HAP-1 (cell line): Measurements from ENCODE around the gene SEMG2.

ENCODE experiments used
- DNase-seq, 2 experiments: peaks; one replicate each; pipeline ENCODE4 v3.0.0-alpha.2; 2016 to 2020; ENCODE audit warnings: low spot score in 2 of 2
- H3K27me3 ChIP-seq: fragments of 250-450 bp; sonication (Bioruptor Pico); 2 replicates; pipeline ENCODE4 v1.5.1; 2020; ENCODE audit warnings: low read depth, mild to moderate bottlenecking, moderate library complexity
- H3K36me3 ChIP-seq: fragments of 250-450 bp; sonication (Bioruptor Pico); replicated peaks from 2 replicates; pipeline ENCODE4 v1.5.1; 2020; ENCODE audit warnings: mild to moderate bottlenecking
- H3K4me1 ChIP-seq: fragments of 250-450 bp; sonication (Bioruptor Pico); 2 replicates; pipeline ENCODE4 v1.5.1; 2020; ENCODE audit warnings: mild to moderate bottlenecking
- H3K4me3 ChIP-seq: fragments of 250-450 bp; sonication (Bioruptor Pico); 2 replicates; pipeline ENCODE4 v1.5.1; 2020; ENCODE audit warnings: mild to moderate bottlenecking, moderate library complexity
- H3K9me3 ChIP-seq: fragments of 250-450 bp; sonication (Bioruptor Pico); 2 replicates; pipeline ENCODE4 v1.5.1; 2020; ENCODE audit warnings: mild to moderate bottlenecking, moderate library complexity
- in situ Hi-C: fragments of 300-500 bp; cut with MboI; formaldehyde crosslinking; loops from 3 replicates; pipeline ENCODE4 v1.14.3; 2020; ENCODE audit warnings: low sequenced_read_pairs, inconsistent platforms, mixed read lengths

The SEMG2 gene

GRCh38 chr20:45209924-45210323, 11.2 kb upstream of the SEMG2 start:
- Histone ChIP-seq H3K36me3 (no peaks in the 10 kb centered on the region), H3K4me3 (no peak overlapping the region), H3K27me3 (peaks cover 4% of the 10 kb centered on the region; the same call in 1 of the 2 replicates), H3K9me3 (no peaks in the 10 kb centered on the region), H3K4me1 (no peaks in the 10 kb centered on the region)
- in situ Hi-C loops = no loop called here
- no peak for DNase-seq

DNA sequence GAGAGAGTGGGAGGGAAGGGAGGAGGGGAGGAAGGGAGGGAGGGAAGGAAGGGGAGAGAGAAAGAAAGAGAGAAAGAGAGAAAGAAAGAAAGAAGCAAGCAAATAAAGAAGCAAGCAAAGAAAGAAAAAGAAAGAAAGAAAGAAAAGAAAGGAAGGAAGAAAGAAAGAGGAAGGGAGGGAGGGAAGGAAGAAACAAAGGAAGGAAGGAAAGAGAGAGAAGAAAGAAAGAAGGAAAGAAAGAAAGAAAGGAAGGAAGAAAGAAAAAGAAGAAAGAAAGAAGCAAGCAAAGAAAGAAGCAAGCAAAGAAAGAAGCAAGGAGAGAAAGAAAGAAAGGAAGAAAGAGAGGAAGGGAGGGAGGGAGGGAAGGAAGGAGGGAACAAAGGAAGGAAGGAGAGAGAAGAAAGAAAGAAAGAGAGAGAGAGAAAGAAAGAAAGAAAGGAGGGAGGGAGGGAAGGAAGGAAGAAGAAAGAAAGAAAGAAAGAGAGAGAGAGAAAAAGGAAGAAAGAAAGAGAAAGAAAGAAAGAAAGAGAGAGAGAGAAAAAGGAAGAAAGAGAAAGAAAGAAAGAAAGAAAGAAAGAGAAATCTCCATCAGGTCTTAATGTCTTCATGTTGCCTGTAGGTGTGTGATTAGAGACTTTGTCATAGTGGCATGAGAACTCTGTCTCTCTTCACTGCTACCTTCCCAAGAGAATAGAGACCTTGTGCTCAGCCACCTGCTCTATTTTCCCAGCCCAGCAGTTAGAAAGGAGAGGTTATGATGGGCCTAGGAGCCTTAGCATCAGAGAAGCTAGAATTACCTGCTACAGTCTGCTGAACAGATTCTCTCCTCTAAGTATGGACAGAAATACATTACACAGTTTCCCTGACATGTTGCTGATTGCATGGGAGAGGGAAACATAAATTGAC, 9.4 kb upstream of the SEMG2 start:
- no peaks in the 10 kb centered on the region for H3K36me3 ChIP-seq
- no peaks in the 10 kb centered on the region for H3K4me1 ChIP-seq
- H3K4me3 ChIP-seq = no peak overlapping the region
- H3K9me3 ChIP-seq = no peaks in the 10 kb centered on the region
- in situ Hi-C loops = no loop called here
- DNase-seq = no peak
- no peaks in the 10 kb centered on the region for H3K27me3 ChIP-seq

GRCh38 chr20:45212836-45213235, 8.3 kb upstream of the SEMG2 start:
- no peak for DNase-seq
- Histone ChIP-seq H3K36me3 (no peaks in the 10 kb centered on the region), H3K9me3 (no peaks in the 10 kb centered on the region), H3K4me1 (no peaks in the 10 kb centered on the region), H3K27me3 (no peaks in the 10 kb centered on the region), H3K4me3 (no peak overlapping the region)
- in situ Hi-C loops = no loop called here

GRCh38 chr20:45218124-45218523, 3.0 kb upstream of the SEMG2 start:
- no peaks in the 10 kb centered on the region for H3K4me1 ChIP-seq
- H3K36me3 ChIP-seq = no peaks in the 10 kb centered on the region
- DNase-seq = no peak
- H3K4me3 ChIP-seq = no peak overlapping the region
- H3K9me3 ChIP-seq = no peaks in the 10 kb centered on the region
- H3K27me3 ChIP-seq = peaks cover 17% of the 10 kb centered on the region
- in situ Hi-C loops = no loop called here

- DNase-seq = no peak
- Histone ChIP-seq H3K4me3 (no peak overlapping the region), H3K27me3 (peaks cover 17% of the 10 kb centered on the region), H3K36me3 (no peaks in the 10 kb centered on the region), H3K4me1 (no peaks in the 10 kb centered on the region), H3K9me3 (no peaks in the 10 kb centered on the region)
- in situ Hi-C loops = no loop called here
Observed at GRCh38 chr20:45218636-45219035, 2.5 kb upstream of the SEMG2 start.

DNA sequence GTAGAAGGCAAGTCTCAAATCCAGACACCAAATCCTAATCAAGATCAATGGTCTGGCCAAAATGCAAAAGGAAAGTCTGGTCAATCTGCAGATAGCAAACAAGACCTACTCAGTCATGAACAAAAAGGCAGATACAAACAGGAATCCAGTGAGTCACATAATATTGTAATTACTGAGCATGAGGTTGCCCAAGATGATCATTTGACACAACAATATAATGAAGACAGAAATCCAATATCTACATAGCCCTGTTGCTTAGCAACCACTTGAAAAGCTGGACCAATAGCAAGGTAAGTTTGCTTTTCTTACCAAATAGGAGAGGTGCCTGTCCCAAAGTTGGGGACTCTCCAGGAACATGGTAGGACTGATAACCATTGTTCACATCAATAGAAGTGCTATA, 2.0 kb downstream of the SEMG2 start:
- Histone ChIP-seq H3K9me3 (no peaks in the 10 kb centered on the region), H3K4me3 (no peak overlapping the region), H3K27me3 (peaks cover 17% of the 10 kb centered on the region), H3K36me3 (no peaks in the 10 kb centered on the region), H3K4me1 (no peaks in the 10 kb centered on the region)
- in situ Hi-C loops = no loop called here
- DNase-seq = no peak

DNA sequence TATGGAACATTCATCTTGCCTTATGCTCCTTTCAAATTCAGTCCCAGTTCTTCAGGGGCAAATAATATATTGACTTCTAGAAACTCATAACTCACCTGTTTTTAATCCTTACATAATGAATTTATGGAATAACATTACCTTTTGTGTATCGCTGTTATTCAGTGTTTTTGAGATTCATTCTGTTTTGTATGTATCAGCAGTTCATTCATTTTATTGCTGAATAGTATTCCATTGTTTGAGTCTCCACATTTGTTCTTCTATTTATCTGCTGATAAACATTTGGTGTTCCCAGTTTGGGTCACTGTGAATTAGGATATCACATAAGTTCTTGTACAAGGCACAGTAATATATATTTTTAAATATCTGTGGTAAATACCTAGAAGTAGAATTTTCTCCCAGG, 5.1 kb downstream of the SEMG2 start:
- no peaks in the 10 kb centered on the region for H3K36me3 ChIP-seq
- no peak for DNase-seq
- no peaks in the 10 kb centered on the region for H3K9me3 ChIP-seq
- in situ Hi-C loops = no loop called here
- H3K4me1 ChIP-seq = no peaks in the 10 kb centered on the region
- H3K4me3 ChIP-seq = no peak overlapping the region
- no peaks in the 10 kb centered on the region; the same call in 1 of the 2 replicates for H3K27me3 ChIP-seq

GRCh38 chr20:45229264-45230056, 8.3 kb downstream of the SEMG2 start:
- in situ Hi-C loops = no loop called here
- H3K9me3 ChIP-seq = 0 out of 2 replicates have a peak, but pooled peaks cover 2% of the 10 kb centered on the region
- H3K36me3 ChIP-seq = no peaks in the 10 kb centered on the region
- no peaks in the 10 kb centered on the region for H3K4me1 ChIP-seq
- H3K4me3 ChIP-seq = no peak overlapping the region
- peak; percentile 6 to 65 for DNase-seq
- no peaks in the 10 kb centered on the region; the same call in 1 of the 2 replicates for H3K27me3 ChIP-seq

- Histone ChIP-seq H3K27me3 (no peaks in the 10 kb centered on the region), H3K4me1 (no peaks in the 10 kb centered on the region), H3K4me3 (no peak overlapping the region), H3K9me3 (0 out of 2 replicates have a peak, but pooled peaks cover 2% of the 10 kb centered on the region), H3K36me3 (no peaks in the 10 kb centered on the region)
- in situ Hi-C loops = no loop called here
- DNase-seq = no peak
Observed at GRCh38 chr20:45230631-45231030, 9.5 kb downstream of the SEMG2 start.

GRCh38 chr20:45235995-45236394, 14.8 kb downstream of the SEMG2 start:
- H3K9me3 ChIP-seq = 0 out of 2 replicates have a peak, but pooled peaks cover 2% of the 10 kb centered on the region
- DNase-seq = peak in 1 of 2 experiments; percentile 34
- in situ Hi-C loops = no loop called here
- H3K27me3 ChIP-seq = peaks cover 18% of the 10 kb centered on the region
- H3K36me3 ChIP-seq = no peaks in the 10 kb centered on the region
- H3K4me3 ChIP-seq = no peak overlapping the region
- no peaks in the 10 kb centered on the region for H3K4me1 ChIP-seq

- in situ Hi-C loops = no loop called here
- peaks cover 33% of the 10 kb centered on the region for H3K27me3 ChIP-seq
- no peak for DNase-seq
- H3K4me3 ChIP-seq = no peak overlapping the region
- H3K9me3 ChIP-seq = 0 out of 2 replicates have a peak, but pooled peaks cover 2% of the 10 kb centered on the region
- H3K36me3 ChIP-seq = no peaks in the 10 kb centered on the region
- H3K4me1 ChIP-seq = no peaks in the 10 kb centered on the region
Observed at GRCh38 chr20:45238139-45238538, 17.0 kb downstream of the SEMG2 start.

DNA sequence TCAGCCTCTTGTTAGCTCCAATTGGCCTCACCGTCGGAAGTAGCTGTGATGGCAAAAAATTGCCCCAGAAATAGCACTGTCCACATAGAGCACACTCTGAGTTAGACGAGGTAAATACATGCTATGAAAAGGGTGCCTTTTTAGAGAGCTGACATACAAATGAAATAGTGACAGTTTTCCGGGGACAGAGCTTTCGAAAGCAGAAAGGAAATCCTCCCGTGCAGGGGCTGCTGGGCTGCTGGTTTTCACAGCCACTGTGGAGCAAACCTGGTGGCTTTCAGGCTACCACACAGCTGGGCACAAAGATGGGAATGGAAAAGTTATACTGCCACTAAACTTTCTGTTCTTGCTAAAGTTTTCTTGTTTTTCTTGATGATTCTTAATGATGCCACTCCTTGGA, 24.9 kb downstream of the SEMG2 start:
- H3K4me1 ChIP-seq = peaks cover 10% of the 10 kb centered on the region
- H3K4me3 ChIP-seq = no peak overlapping the region
- in situ Hi-C loops = no loop called here
- peaks cover 46% of the 10 kb centered on the region for H3K27me3 ChIP-seq
- no peaks in the 10 kb centered on the region for H3K9me3 ChIP-seq
- DNase-seq = no peak
- H3K36me3 ChIP-seq = no peaks in the 10 kb centered on the region

DNA sequence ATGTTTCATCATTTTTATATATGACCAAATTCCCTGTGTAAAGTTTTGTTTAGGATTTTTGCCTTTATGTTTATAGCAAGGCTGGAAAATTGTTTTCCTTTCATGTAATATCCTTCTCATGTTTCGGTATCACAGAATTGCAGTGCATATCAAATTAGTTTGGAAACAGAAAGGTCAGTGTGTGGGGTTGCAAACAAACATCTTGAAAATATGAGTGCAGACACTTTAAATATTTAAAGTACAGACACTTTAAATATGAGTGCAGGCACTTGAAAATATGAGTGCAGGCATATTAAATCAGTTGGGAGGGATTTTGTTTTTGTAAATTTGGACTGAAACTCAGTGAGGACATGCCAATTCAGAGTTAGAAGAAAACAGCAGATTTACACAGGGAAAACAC, 26.7 kb downstream of the SEMG2 start:
- Histone ChIP-seq H3K9me3 (no peaks in the 10 kb centered on the region), H3K36me3 (no peaks in the 10 kb centered on the region), H3K27me3 (peaks cover 45% of the 10 kb centered on the region), H3K4me3 (no peak overlapping the region), H3K4me1 (peaks cover 10% of the 10 kb centered on the region)
- in situ Hi-C loops = no loop called here
- no peak for DNase-seq

DNA sequence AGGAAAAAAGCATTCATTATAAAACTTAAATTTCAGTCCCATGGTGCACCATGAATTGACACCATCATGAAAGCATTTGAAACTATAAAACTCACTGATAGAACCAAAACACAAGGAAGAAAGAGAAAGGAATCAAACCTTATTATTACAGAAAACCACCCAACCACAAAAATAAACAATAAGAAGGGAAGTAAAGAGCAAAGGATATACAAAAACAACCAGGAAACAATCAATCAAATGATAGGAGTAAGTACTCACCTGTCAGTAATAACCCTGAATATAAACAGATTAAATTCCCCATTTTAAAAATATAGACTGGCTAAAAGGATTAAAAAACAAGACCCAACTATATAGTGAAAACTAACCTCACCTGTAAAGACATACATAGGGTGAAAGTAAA, 27.4 kb downstream of the SEMG2 start:
- Histone ChIP-seq H3K4me3 (no peak overlapping the region), H3K9me3 (no peaks in the 10 kb centered on the region), H3K36me3 (no peaks in the 10 kb centered on the region), H3K27me3 (peaks cover 45% of the 10 kb centered on the region), H3K4me1 (peaks cover 10% of the 10 kb centered on the region)
- in situ Hi-C loops = no loop called here
- no peak for DNase-seq
